IMR-90 (cell line): ENCODE data around the gene KCNJ18. TPM values are rescaled to one million over a fixed set of nuclear protein-coding genes. Genes with fewer than 3 reads are reported as not detected.

Experiments used
- BHLHE40 ChIP-seq: fragments of 150-350 bp; IDR thresholded peaks from 2 replicates; pipeline ENCODE4 v1.6.1; 2016; ENCODE audit warnings: mild to moderate bottlenecking, low read depth, low read length
- CTCF ChIP-seq: conservative IDR thresholded peaks from 2 replicates; pipeline ENCODE4 v1.5.1; 2012; ENCODE audit warnings: mild to moderate bottlenecking, low read depth, low read length, improper control_type of control experiment
- RAD21 ChIP-seq: IDR thresholded peaks from 2 replicates; pipeline ENCODE4 v1.6.1; 2012; ENCODE audit warnings: low read length, improper control_type of control experiment
- RCOR1 ChIP-seq: IDR thresholded peaks from 2 replicates; pipeline ENCODE4 v1.6.1; 2012; ENCODE audit warnings: mild to moderate bottlenecking, low read length, improper control_type of control experiment; ENCODE audit not compliant: insufficient replicate concordance
- polyA plus RNA-seq, 3 experiments: library from polyadenylated mRNA; depleted of rRNA; stranded (reverse); fragments of >200 nt; gene quantifications; 2 replicates each; pipeline ENCODE4 v1.2.3, GENCODE V29; 2012; ENCODE audit warnings: low replicate concordance in 1 of 3
- total RNA-seq: library from RNA; depleted of rRNA; stranded (reverse); fragments of >200 nt; gene quantifications from 2 replicates; pipeline ENCODE4 v1.2.3, GENCODE V29; 2012

Gene KCNJ18
- total and polyA plus RNA-seq, 2 of the 4 experiments (the other 2 are of a cell fraction), result not detected

GRCh38 chr17:21677126-21677910 is 15.0 kb upstream of the KCNJ18 start (continued):
- TF ChIP-seq CTCF (no peak), RCOR1 (no peak), BHLHE40 (no peak), RAD21 (no peak)
